ENCODE results near the gene UBA52. TPM values are rescaled to one million over a fixed set of nuclear protein-coding genes. Genes with fewer than 3 reads are reported as not detected.
"Not testable (repeated sequence)": the region's sequence is repeated elsewhere in the genome, so short reads cannot be mapped to it uniquely, and the experiment has no call there.

UBA52 gene
- total RNA-seq, 2 experiments from 2014 or later = 1,452 to 1,556 TPM

DNA sequence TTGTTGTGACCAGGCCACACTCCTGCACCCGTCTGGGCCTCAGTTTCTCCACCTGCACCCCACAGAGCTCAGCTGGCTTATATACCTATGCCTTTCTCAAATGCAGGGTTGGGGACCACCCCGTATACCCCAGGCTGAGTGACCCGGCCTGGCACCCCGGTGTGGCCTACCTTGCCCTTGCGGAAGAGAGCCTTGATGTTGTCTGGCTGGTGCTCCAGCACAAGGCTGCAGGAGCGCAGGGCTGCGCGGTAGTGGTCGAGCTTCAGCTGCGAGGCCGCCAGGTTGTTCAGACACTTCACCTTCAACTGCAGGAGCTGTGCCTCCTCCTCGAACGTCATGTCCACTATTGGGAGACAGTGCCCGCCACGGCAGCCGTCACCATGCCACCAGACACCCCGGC, 34.2 kb upstream of the UBA52 start:
- POLR2A ChIA-PET = interaction anchor here (1.3 kb wide), 1 partner anchor 51 kb away, joined by 3 read pairs; the partner anchor contains the start of gene REX1BD
- Mint-ChIP-seq H3K4me3 (no peak overlapping the region), H3K27me3 (ENCODE audit: low read depth) (no peaks in the 10 kb centered on the region), H3K27ac (no peak overlapping the region), H3K9me3 (ENCODE audit: insufficient read depth) (no peaks in the 10 kb centered on the region), H3K4me1 (ENCODE audit: low read depth) (peaks cover 13% of the 10 kb centered on the region), H3K36me3 (ENCODE audit: low read depth) (peaks cover 42% of the 10 kb centered on the region)
- ATAC-seq (no peak), DNase-seq (no peak)
- CTCF ChIA-PET = no interaction called here

DNA sequence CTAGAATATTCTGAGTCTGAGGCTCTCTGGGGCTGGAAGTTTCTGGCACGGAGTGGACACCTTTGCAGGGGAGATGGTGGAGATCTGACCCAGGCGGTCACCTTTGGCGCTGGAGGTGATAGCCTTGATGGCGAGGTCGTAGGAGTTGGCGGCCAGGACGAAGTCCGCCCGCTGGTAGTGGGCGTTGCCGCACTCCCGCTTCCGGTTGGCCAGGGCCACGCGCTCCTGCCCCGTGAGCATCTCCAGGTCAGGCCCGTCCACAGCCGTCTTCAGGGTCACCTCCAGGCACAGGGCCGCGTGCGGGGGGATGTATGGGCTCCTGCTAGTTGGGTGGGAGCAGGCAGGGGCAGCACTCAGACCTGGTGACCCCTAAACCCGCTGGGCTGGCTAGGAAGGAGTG, 33.5 kb upstream of the UBA52 start:
- Mint-ChIP-seq H3K27me3 (ENCODE audit: low read depth) (no peaks in the 10 kb centered on the region), H3K9me3 (ENCODE audit: insufficient read depth) (no peaks in the 10 kb centered on the region), H3K4me3 (no peak overlapping the region), H3K4me1 (ENCODE audit: low read depth) (peaks cover 16% of the 10 kb centered on the region), H3K27ac (no peak overlapping the region), H3K36me3 (ENCODE audit: low read depth) (peaks cover 43% of the 10 kb centered on the region)
- DNase-seq (no peak), ATAC-seq (no peak)
- CTCF ChIA-PET = interaction anchor here (1.6 kb wide), 1 partner anchor 18 kb away, joined by 5 read pairs; no protein-coding TSS in a partner anchor
- POLR2A ChIA-PET = interaction anchor here (0.5 to 1.3 kb wide), 2 partner anchors 40 to 51 kb away, joined by 3 to 4 read pairs; partner anchors contain the start of gene REX1BD

DNA sequence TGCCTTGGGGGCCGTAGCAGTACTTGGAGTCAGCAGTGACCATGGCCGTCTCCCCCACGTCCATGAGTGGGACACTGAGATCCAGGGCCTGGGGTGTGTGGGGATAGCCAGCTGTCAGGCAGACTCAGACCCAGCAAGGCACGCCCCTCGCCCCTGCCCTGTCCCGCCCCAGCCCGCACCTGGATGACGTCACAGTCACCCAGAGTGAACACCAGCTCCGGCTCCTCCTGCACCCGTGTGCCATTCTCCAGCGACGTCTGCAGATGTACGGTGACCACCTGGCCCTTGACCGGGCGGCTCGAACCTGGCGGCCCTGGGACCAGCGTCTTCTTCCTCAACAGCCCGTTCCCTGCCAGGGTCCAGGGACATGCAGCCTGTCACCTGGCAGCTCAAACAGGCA, 32.3 kb upstream of the UBA52 start:
- no peaks in the 10 kb centered on the region for H3K27me3 Mint-ChIP-seq (ENCODE audit: low read depth)
- no peak overlapping the region for H3K4me3 Mint-ChIP-seq
- ChIA-PET POLR2A (interaction anchor here (1.1 to 1.4 kb wide), 2 partner anchors 10 to 13 kb away, joined by 3 to 5 read pairs; no protein-coding TSS in a partner anchor), CTCF (interaction anchor here (1.6 kb wide), 1 partner anchor 19 kb away, joined by 5 read pairs; no protein-coding TSS in a partner anchor)
- peaks cover 22% of the 10 kb centered on the region for H3K4me1 Mint-ChIP-seq (ENCODE audit: low read depth)
- DNase-seq (no peak), ATAC-seq (no peak)
- peaks cover 41% of the 10 kb centered on the region for H3K36me3 Mint-ChIP-seq (ENCODE audit: low read depth)
- H3K9me3 Mint-ChIP-seq (ENCODE audit: insufficient read depth) = no peaks in the 10 kb centered on the region
- H3K27ac Mint-ChIP-seq = no peak overlapping the region

DNA sequence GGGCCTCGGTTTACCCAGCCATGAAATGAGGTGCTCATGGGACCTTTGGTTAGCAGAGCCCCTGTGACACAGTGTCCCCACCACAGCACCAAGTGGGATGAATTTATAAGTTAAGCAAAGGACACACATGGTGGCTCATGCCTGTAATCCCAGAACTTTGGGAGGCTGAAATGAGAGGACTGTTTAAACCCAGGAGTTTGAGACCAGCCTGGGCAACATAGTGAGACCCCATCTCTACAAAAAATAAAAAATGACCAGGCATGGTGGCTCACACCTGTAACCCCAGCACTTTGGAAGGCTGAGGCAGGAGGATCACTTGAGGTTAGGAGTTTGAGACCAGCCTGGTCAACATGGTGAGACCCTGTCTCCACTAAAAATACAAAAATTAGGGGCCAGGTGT, 31.5 kb upstream of the UBA52 start:
- POLR2A ChIA-PET = interaction anchor here (1.1 to 1.4 kb wide), 2 partner anchors 11 to 14 kb away, joined by 3 to 5 read pairs; no protein-coding TSS in a partner anchor
- H3K4me3 Mint-ChIP-seq; CTCF ChIA-PET; ATAC-seq; H3K27me3 Mint-ChIP-seq (ENCODE audit: low read depth); H3K27ac Mint-ChIP-seq; DNase-seq; H3K9me3 Mint-ChIP-seq (ENCODE audit: insufficient read depth): not testable (repeated sequence)
- Mint-ChIP-seq H3K4me1 (ENCODE audit: low read depth) (peaks cover 29% of the 10 kb centered on the region), H3K36me3 (ENCODE audit: low read depth) (peaks cover 38% of the 10 kb centered on the region)

DNA sequence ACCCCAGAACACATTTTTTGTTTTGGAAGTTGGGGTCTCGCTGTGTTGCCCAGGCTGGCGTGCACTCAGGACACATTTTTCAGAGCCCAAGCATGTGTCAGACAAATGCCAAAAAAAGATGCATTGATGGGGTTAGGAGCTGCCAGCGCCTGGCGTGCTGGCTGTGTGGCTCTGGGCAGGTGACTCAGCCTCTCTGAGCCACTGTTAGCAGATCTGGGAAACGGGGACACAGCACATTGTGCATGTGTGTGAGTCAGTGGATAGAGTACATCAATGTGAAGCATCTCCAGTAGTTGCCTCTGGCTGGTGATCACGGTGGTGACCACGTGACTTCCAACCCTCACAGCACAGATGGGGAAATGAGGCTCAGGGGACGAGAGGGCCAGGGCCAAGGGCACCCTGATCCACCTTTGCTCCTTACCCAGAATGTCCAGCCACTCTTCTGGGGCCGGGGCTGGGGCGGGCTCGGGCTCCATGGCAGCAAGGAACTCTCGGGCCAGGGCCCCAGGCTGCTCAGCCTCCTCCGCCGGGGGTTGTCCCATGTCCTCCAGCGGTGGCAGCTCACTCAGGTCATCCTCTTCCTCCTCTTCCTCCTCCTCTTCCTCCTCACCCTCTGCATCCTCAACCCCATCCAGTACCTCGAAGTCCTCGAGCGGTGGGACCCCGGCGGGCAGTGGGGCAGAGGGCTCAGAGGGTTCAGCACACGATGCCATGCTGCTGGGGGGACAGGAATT, 30.2 kb upstream of the UBA52 start:
- DNase-seq (no peak), ATAC-seq (no peak)
- POLR2A ChIA-PET = interaction anchor here (1.4 kb wide), 2 partner anchors 16 to 30 kb away, joined by 5 to 8 read pairs; partner anchors contain the start of genes KXD1 and UBA52
- Mint-ChIP-seq H3K4me1 (ENCODE audit: low read depth) (peaks cover 30% of the 10 kb centered on the region), H3K4me3 (peak overlapping the region; percentile 87), H3K27me3 (ENCODE audit: low read depth) (no peaks in the 10 kb centered on the region), H3K27ac (peak overlapping the region; percentile 91), H3K36me3 (ENCODE audit: low read depth) (peaks cover 32% of the 10 kb centered on the region), H3K9me3 (ENCODE audit: insufficient read depth) (no peaks in the 10 kb centered on the region)
- CTCF ChIA-PET = interaction anchor here (1.0 kb wide), 1 partner anchor 305 kb away, joined by 3 read pairs; no protein-coding TSS in a partner anchor

DNA sequence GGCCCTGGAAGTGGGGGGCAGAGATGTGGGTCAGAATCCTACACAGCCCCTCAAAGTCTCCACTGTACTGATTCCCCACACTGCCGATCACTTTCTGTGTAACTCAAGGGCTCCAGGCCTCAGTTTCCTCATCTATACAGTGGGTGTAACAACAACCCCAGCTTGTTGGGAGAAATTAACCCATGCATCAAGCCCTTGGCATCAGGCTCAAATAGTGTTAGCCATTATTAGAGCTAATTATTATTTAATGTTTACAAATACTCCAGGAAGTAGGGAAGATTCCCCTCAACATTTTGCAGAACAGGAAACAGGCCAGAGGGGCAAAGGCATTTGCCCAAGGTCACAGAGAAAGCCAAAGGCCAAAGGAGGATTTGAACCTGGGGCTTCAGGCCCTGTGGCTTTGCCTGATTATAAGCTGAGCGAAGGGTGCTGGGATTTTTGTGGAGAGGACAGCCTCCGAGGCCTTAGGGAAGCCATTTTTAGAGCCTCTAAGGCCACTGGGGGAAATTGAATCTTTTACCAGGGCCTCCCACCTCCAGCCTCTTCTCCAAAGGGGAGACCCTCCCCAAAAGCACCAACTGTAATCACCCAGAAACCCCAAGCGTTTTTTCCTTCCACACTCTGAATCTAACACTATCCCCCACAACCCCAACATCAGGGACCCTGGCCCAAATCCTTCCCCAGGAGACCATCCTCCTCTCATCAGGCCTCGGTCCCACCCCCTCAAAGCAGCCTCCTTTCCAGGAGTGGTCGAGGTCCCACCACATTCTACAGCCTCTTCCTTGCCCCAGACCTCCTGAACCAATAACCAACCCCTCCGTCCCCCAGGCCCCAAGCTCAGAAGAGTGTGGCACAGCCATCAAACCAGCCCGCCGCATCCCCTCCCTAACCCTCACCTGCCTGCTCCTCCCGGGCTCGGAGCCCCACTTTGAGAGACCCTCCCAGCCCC, 29.4 kb upstream of the UBA52 start:
- POLR2A ChIA-PET = interaction anchor here (0.7 to 1.4 kb wide), 4 partner anchors 15 to 290 kb away, joined by 3 to 8 read pairs (median 4); partner anchors contain the start of genes KXD1, REX1BD and UBA52
- peak overlapping the region; percentile 87 for H3K4me3 Mint-ChIP-seq
- no peaks in the 10 kb centered on the region for H3K27me3 Mint-ChIP-seq (ENCODE audit: low read depth)
- CTCF ChIA-PET = interaction anchor here (0.9 to 1.0 kb wide), 2 partner anchors 23 to 305 kb away, joined by 3 read pairs; no protein-coding TSS in a partner anchor
- peaks cover 25% of the 10 kb centered on the region for H3K36me3 Mint-ChIP-seq (ENCODE audit: low read depth)
- H3K27ac Mint-ChIP-seq = peak overlapping the region; percentile 91
- ATAC-seq (no peak), DNase-seq (no peak)
- peaks cover 30% of the 10 kb centered on the region for H3K4me1 Mint-ChIP-seq (ENCODE audit: low read depth)
- H3K9me3 Mint-ChIP-seq (ENCODE audit: insufficient read depth) = no peaks in the 10 kb centered on the region

DNA sequence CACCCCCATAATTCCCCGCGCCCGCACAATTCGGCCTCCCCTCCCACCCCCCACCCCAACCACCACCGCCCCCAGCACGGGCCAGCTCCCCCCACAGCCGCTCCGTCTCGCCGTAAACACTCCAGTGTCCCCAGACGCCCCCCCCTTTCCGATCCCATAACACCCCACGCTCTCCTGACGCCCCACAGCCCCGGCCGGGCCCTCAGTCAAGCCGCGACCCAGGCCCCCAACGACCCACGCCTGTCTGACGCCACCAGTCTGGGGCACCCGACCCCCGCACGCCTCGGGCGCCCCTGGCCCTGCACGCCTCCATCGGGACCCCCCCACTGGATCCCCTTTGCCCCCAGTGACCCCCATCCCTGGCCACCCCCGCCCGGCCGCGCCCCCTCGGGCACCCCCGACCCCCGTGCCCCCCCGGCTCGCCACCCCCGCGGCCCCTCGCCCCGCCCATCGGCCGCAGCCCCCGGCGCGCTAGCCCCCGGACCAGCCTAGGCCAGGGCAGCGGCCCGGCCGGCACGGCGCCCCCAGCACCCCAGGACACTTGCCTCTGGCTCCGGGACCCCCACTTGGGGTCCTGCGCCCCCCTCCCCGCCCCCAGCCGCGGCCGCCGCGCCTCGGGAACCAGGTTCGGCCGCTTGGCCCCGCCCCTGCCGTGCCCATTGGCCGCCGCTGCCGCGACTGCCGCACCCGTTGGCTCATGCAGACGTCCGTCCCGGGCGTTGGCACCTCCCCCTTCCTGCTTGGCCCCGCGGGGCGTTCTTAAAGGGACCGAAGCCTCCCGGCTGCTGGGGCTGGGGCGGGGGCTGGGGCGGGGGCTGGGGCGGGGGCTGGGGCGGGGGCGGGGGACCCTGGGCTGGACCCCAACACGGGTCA, 28.5 kb upstream of the UBA52 start, which contains the start of gene FKBP8:
FKBP8 (minus strand) TSS at position 633 of the 873 bp plus-strand sequence. CDS start 1,603 bp downstream, outside the sequence.
- Mint-ChIP-seq H3K9me3 (ENCODE audit: insufficient read depth) (no peaks in the 10 kb centered on the region), H3K27me3 (ENCODE audit: low read depth) (no peaks in the 10 kb centered on the region), H3K4me1 (ENCODE audit: low read depth) (peaks cover 30% of the 10 kb centered on the region), H3K36me3 (ENCODE audit: low read depth) (peaks cover 19% of the 10 kb centered on the region), H3K27ac (peak within 1 kb of the TSS; percentile 99), H3K4me3 (peak within 1 kb of the TSS; percentile 93)
- DNase-seq = peak; percentile 97
- POLR2A ChIA-PET = interaction anchor here (0.7 to 1.8 kb wide), 12 partner anchors 11 to 289 kb away, joined by 3 to 31 read pairs (median 6); partner anchors contain the start of genes ELL, KXD1, REX1BD and SSBP4
- peak; percentile 98 for ATAC-seq
- CTCF ChIA-PET = interaction anchor here (0.9 to 3.2 kb wide), 10 partner anchors 9 to 50 kb away, joined by 3 to 37 read pairs (median 7); partner anchors contain the start of genes KXD1, REX1BD and UBA52

DNA sequence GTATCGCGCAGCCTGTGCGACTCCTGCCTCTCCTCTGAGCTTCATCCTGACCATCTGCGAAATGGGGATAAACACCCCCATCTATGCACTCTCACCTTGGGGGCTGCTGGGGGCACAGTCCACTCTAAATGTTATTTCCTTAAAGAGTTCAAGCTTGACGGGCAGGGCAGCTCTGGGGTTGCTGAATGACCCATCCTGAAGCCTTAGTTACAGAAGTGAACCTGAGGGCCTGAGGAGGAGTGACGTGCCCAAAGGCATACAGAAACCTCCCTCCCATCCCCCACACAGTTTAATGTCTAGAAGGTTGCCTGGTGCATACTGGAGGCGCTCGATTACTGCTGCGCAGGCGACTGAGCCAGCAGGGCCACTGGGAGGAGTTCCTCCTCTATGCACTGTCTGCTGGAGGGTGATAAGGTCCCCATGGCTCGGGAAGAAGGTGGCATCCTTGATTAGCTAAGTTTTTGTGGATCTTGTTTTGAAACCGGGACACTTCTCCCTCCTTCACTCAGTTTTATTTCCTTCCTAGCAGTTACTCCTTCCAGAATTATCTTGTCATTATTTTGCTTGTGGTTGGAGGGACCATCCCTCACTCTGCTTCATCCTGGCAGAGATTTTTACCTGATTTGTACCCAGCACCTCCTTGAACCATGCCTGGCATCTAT, 27.7 kb upstream of the UBA52 start:
- Mint-ChIP-seq H3K27ac (peak overlapping the region; percentile 99), H3K27me3 (ENCODE audit: low read depth) (no peaks in the 10 kb centered on the region), H3K36me3 (ENCODE audit: low read depth) (peaks cover 18% of the 10 kb centered on the region), H3K4me1 (ENCODE audit: low read depth) (peaks cover 30% of the 10 kb centered on the region), H3K4me3 (peak overlapping the region; percentile 93), H3K9me3 (ENCODE audit: insufficient read depth) (no peaks in the 10 kb centered on the region)
- ATAC-seq = peak; percentile 87
- ChIA-PET CTCF (interaction anchor here (0.7 to 3.2 kb wide), 13 partner anchors 9 to 303 kb away, joined by 3 to 37 read pairs (median 3); partner anchors contain the start of genes KXD1, REX1BD and UBA52), POLR2A (interaction anchor here (0.6 to 1.8 kb wide), 13 partner anchors 8 to 223 kb away, joined by 3 to 31 read pairs (median 4); partner anchors contain the start of genes ELL, KXD1, REX1BD and SSBP4)
- DNase-seq = peak; percentile 93

DNA sequence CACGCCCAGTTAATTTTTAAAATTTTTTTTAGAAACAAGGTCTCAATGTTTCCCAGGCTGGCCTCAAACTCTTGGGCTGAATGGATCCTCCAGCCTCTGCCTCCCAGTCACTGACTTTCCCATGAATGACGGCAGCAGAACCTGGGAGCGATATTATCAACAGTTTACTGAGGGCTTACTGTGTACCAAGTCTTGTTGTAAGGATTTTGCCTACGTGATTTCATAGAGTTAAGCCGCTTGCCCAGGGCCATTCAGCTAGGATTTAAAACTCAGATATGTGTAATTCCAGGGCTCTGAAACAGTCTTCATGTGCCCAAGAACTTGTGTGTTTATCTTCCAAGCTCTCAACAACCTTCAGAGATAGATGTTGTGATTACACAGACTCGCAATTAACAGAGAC, 20.0 kb upstream of the UBA52 start:
- Mint-ChIP-seq H3K9me3 (ENCODE audit: insufficient read depth) (no peaks in the 10 kb centered on the region), H3K4me3 (no peak overlapping the region), H3K36me3 (ENCODE audit: low read depth) (no peaks in the 10 kb centered on the region), H3K27me3 (ENCODE audit: low read depth) (peaks cover 2% of the 10 kb centered on the region), H3K27ac (no peak overlapping the region), H3K4me1 (ENCODE audit: low read depth) (no peaks in the 10 kb centered on the region)
- CTCF ChIA-PET = interaction anchor here (0.6 to 1.8 kb wide), 2 partner anchors 90 to 163 kb away, joined by 4 to 5 read pairs; no protein-coding TSS in a partner anchor
- POLR2A ChIA-PET = no interaction called here
- ATAC-seq (no peak), DNase-seq (no peak)

Measured in activated CD8-positive, alpha-beta T cell treated with anti-CD3 and anti-CD28 coated beads, Interleukin-2, amount 10 ng/mL, durations not matched to agents 7 days and 5 days (primary cell).